HG02973 (cell line): Measurements from ENCODE around the gene PRR36.

ENCODE experiments used
- ATAC-seq: cut with Tn5 transposase; IDR thresholded peaks from one replicate; pipeline ENCODE4 v1.9.1; 2021; ENCODE audit warnings: moderate library complexity; ENCODE audit not compliant: unreplicated experiment

Gene PRR36

DNA sequence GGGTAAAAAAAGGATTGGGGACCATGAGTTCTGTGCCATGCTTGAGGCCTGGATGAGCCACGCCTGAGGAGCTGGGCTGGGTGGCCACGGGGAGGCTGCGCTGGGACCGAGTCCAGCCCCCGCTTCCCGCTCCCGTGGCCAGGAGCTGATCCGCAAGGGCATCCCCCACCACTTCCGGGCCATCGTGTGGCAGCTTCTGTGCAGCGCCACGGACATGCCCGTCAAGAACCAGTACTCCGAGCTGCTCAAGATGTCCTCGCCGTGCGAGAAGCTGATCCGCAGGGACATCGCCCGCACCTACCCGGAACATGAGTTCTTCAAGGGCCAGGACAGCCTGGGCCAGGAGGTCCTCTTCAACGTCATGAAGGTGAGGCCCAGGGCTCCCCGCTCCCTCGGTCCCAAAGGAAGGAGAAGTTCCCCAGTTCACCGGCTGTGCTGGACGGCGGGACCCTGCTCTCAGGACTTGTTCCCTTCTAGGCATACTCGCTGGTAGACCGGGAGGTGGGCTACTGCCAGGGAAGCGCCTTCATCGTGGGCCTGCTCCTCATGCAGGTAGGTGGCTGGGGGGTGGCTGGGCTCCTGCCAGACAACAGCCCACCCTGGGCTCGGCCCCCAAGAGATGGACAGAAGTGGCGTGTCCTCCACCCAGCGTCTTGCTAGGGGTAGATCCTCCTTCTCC, 25.3 kb downstream of the PRR36 start:
- ATAC-seq, result no peak

DNA sequence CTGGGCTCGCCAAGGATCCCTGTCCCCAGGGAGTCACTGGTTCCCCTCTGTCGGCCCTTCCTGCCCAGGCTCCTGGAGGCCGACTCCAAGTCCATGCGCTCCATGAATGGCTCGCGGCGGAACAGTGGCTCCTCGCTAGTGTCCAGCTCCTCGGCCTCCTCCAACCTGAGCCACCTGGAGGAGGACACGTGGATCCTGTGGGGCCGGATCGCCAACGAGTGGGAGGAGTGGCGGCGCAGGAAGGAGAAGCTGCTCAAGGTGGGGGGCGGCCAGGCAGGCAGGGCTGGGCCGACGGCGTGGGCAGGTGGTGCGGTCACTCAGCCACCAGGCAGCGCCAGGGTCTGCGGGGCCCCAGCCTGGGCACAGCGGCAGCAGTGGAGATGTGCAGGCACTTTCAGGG, 26.5 kb downstream of the PRR36 start:
- ATAC-seq, result no peak

DNA sequence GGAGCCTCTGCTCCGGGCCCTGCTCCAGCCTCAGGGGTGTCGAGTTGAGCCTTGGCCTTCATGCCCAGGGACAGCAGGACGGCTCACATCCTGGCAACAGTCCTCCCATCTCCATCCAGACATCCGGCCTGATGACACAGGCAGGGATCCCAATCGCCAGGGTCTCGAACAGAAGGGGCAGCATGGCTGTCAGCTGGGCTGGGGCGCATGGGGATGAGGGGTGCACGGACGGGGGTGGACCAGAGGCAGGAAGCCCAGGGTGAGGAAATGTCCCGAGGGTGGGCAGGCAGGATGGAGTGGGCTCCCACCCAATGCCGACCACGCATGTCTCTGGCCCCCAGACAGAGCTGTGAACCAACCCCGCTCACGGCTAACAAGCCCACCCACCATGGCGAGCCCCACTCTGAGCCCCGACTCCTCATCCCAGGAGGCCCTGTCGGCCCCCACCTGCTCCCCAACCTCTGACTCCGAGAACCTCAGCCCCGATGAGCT, 28.0 kb downstream of the PRR36 start:
- ATAC-seq, result no peak

DNA sequence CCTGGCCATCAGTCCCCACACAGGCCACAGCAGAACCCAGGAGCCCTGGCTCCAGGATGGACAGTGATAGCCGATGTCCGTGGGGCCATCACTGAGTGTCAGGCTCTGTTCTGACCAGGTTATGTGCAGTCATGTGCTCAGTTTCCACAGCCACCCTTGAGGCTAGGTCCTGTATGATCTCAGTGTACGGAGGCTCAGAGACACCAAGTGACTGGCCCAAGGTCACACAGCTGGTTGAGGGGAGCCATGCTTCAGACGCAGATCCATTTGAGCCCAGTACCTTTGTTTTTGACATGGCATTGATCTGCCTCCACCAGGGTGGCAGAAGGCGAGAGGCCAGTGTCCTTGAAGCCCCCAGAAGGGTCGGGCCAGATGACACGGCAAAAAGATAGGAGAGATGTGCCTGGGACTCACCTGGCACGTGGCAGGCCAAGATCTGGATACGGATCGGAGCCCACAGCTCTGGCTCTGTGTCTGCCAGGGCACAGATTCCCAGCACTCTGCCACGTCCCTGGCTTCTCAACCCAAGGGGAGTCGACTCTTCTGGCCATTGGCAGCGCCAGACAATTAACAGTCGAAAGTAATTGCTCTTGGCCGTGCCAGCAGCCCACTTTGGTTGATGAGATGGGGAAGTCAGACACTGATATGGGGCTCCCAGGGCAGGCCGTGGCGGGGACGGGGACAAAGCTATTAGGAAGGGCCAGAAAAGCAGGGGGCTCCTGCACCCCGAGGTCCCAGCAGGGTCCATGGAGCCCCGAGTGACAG, 28.6 kb downstream of the PRR36 start:
- no peak for ATAC-seq

DNA sequence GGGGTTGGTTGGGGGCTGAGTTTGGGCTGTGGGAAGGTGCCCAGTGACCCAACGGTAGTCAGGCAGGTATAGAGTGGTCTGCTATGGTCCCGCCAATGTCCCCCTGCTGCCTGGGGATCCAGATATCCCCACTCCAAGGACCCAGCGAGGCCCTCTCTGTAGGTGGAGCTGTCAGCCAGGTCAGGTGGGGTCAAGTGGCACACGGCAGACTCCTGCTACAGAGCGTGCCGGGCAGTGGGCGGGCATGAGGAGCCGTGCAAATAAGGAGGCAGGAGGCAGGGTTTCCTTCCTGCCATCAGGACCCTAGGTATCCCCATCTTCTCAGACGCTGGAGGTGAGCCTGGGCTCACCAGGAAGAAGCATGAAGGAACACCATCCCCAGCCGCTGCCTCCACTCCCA, 29.2 kb downstream of the PRR36 start:
- ATAC-seq, result no peak

DNA sequence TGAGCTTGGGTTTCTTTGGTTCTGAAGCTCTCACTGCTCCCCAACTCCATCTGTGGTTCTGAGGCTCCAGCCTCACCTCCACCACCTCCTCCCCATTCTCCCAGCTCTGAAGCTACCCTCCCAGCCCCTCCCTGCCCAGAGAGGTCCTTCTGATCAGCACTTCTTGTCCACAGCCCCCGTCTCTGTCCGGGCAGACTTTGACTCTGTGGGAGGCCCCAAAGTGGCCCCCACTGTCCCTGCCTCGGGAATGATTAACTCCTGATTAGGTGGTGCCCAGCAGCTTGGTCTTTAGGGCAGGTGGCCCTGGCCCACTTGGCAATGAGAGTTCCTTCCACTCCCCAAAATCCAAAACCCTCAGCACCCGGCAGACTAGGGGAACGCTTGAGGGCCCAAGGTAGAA, 29.8 kb downstream of the PRR36 start:
- ATAC-seq, result no peak

DNA sequence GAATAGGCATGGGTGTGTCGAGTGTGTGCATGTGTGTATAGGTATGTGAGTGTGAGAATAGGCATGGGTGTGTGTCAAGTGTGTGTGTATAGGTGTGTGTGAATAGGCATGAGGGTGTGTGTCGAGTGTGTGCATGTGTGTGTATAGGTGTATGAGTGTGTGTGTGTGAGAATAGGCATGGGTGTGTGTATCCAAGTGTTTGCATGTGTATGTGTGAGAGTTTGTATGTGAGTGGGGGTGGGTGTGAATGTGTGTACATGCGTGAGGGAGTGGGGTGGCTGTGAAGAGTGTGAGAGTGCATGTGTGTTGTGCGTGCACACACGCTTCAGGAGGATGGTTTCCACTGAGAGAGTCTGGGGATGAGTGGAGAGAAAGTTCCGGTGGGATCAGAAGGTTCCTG, 30.7 kb downstream of the PRR36 start:
- no peak for ATAC-seq

DNA sequence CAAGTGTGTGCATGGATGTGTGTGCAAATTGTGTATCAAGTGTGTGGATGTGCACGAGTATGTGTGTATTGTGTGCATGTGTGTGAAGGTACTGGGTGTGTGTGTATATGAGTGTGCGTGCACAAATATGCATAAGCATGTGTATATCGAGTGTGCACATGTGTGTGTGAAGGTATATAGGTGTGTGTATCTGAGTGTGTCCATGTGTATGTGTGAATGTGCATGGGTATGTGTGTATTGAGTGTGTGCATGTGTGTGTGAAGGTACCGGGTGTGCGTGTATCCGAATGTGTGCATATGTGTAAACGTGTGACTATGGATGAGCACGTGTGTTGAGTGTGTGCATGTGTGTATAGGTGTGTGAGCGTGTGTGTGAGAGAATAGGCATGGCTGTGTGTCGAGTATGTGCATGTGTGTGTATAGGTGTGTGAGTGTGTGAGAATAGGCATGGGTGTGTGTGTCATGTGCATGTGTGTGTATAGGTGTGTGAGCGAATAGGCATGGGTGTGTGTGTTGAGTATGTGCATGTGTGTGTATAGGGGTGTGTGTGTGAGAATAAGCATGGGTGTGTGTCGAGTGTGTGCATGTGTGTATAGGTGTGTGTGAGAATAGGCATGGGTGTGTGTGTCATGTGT, 31.4 kb downstream of the PRR36 start:
- ATAC-seq, result no peak

DNA sequence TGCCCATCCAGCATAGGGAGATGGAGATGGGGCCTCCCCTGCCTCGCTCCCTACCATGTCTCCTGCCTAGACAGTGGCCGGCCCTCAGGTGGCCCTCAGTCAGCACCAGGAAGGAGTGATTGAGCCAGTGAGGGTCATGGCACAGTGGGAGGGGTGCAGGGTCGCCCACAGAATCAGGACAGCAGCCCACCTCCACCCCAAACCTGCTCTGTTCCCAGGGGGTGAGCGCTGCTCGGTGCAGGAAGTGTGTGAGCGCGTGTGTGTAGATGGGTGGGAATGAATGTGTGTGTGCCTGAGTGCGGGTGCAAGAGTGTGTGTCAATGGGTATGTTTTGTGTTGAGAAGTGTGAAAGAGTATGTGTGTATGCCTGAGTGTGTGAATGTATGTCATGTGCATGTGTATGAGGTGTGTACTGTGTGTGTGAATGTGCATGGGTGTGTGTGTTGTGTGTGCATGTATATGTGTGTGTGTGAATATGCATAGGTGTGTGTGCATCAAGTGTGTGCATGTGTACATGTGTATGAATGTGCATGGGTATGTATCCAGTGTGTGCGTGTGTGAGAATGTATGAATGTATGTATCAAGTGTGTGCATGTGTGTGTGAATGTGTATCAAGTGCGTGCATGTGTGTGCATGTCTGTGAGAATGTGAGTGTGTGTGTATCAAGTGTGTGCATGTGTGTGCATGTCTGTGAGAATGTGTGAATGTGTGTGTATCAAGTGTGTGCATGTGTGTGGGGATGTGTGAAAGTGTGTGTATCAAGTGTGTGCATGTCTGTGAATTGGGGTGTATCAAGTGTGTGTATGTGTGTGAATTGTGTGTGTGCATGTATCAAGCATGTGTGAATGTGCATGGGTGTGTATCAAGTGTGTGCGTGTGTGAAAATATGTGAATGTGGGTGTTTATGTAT, 32.2 kb downstream of the PRR36 start:
- no peak for ATAC-seq

DNA sequence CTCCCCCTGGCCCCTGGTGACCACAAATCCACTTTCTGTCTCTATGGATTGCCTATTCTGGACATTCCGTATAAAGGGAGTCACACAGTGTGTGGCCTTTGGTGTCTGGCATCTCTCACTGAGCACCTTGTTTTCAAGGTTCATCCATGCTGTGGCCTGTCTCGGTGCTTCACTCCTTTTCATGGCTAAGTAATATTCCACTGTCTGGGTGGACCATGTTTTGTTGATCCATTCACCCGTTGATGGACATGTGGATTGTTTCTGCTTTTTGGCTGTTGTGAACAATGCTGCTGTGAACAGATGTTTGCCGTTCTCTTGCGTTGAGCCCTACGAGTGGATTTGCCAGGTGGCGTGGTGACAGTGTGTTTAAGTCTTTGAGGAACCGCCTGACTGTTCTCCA, 33.6 kb downstream of the PRR36 start:
- no peak for ATAC-seq

DNA sequence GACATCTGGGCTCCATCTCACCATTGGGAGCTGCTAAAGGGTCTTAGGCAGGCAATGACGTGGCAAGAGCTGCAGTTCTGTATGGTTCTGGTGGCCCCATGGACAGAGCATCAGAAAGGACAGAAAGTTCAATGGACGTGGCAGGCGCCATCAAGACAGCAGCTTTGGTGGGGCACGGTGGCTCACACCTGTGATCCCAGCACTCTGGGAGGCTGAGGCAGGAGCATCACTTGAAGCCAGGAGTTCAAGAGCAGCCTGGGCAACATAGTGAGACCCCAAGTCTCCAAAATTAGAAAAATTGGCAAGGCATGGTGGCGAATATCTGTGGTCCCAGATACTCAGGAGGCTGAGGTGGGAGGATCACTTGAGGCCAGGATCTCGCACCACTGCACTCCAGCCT, 34.7 kb downstream of the PRR36 start:
- no peak for ATAC-seq

DNA sequence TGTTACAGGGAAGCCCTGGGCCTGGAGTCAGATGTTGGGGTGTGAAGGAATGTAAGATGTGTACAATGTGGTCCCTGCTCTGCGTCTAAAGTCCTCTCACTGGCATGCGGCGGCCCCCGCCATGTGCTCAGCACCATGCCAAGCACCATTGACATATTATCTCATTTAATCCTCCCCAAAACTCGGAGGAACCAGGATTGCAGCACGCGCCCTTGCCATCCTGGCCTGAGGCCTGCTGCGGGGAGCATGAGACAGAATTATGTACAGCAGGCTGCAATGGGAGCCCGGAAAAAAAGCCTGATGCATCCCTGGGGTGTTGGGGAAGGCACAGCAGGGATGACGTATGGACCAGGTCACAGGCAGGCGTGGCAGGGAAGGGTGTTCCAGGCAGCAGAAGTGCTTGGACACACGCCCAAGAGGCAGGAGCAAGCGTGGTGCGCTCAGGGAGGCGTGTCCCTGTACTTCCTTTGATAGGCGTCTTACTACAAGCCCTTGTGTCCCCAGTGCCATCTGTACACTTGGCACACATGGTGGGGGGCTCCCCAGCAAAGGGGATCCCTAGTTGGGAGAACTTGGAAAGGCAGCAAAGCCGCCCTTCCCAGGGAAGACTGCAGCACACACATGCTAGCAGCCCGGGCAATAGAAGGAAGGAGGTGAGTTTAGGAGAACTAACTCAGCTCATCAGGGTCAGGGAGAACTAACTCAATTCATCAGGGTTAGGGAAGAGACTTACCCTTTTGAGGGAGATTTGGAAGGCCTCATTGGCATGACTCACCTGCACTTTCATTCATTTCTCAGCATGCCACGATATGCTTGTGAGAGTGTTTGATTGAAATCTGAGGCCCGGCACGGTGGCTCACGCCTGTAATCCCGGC, 40.7 kb downstream of the PRR36 start:
- no peak for ATAC-seq

DNA sequence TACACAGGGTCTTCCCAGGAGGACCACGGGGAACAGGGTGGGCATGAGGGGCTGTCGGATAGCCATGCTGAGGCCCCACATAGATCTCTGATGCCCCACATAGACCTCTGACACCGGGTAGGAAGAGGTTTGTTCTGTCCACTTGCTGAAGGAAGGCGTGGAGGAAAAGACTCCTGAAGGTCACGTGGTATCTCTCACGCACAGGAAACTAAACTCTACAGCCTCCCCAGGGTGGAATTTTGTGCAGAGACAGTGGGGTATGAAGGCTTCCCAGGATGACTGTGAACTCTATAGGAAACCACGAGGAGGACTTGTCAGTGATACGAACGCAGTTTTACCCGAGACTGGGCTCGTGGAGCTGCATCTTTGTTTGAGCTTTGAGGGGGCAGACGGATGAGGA, 41.4 kb downstream of the PRR36 start:
- no peak for ATAC-seq

DNA sequence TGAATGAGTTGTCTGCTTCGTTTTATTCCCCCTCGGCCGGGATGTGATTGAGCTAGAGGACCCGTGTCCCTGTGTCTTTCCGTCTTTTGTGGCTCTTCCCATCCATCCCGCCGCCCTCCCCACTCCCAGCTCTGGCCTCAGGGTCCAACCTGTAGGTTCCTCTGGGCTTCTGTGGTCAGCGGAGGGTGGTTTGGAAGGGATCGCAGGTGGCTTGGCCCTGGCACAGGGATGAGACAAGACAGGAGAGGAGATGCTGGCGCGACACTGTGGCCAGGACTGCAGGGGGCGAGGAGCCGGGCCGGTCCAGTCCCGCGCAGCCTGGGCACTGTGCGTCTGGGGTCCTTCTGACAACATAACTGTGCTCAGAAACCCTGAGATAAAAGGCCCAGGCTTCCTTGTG, 42.2 kb downstream of the PRR36 start:
- no peak for ATAC-seq

DNA sequence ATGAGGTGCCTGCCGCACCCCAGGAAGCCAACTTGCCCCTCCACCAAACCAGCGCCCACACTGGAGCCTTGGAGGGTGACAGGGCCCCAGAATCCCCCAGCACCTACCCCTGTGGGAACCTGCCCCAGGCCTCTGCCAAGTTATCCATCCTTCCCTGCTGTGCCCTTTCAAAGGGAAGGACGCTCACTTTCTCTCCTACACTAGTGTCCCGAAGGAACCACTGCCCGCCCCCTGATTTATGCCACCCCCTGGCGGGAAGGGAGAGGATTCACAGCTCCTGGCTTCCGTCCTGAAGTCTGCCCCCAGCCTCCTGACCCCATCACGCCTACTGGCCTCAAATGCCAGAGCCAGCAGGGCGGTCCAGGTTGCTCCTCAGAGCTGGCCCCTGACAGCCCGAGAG, 42.7 kb downstream of the PRR36 start:
- ATAC-seq, result no peak

DNA sequence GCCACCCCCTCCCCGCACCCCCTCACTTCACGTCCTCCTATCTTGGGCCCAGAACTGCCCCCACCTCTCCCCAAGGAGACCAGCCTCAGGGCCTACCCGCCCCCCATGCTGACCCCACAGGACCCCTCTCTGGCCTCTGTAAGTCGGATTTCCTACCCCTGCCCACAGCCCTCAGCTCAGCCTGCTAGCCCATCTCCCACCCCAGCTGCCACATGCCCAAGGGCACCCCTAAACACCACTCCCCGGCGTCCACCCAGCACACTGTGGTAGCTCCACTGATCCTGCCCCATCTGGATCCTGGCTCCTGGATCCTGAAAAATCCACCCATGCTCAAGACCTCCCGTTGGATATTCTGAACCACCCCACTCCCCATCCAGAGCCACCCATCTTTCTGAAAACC, 43.4 kb downstream of the PRR36 start:
- ATAC-seq, result no peak

DNA sequence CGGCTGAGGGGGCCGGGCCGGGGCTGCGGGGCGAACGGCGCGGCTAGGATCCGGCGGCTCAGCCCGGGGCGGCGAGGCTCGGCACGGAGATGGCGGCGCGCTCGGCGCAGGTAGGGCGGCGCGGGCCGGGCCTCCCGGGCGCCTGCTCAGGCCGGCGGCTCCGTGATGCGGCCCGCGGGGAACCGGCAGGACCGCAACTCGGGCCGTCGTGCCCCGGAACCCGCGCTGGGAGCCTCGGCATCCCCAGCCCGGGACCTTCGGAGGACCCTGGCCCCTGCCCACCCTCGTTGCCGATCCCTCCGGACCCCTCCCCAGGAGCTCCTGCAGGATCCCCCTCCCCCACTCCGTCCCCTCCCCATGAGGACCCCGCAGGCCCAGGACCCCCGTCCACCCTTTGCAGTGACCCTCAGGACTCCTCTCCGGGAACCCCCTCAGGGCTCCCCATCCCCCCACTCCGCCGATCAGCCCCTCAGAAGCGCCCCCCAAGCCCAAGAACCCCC, 43.9 kb downstream of the PRR36 start:
- no peak for ATAC-seq

DNA sequence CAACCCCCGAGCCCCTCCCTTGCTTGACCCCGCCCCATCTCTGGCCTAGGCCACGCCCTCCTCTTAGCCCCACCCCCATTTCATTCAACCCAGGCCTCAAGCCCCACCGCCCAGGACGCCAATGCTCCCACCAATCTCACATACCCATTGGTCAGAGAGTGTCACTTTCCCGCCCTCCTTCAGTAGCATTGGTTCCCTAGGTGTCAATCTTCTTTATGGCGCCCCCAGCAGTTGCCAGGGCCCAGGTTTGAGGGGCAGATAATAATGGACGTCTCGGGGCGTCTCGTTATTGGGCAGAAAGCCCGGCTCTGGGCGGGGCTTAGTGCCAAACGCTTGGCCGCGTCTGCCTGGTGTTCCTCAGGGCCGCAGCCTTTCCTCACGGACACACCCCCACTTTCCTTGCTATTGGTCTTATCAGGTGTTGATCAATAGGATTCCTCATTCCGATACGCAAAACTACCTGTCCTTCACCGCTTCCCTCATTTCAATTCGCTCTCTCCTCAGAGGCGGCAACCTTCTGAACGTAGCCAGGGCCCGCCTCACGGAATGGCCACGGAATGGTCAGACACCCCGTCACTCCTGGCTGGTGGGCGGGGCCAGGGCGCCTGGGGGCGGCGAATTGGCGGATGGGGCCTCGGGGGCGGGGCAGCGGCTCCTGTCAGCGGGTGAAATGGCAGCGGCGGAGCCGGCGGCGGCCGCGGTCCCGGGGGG, 44.5 kb downstream of the PRR36 start, which contains the start of gene EVI5L:
Gene EVI5L, plus strand, starts transcription at position 658 of the 711 bp plus-strand sequence. CDS start 16,325 bp downstream, outside the sequence.
- peak; percentile 77 for ATAC-seq

DNA sequence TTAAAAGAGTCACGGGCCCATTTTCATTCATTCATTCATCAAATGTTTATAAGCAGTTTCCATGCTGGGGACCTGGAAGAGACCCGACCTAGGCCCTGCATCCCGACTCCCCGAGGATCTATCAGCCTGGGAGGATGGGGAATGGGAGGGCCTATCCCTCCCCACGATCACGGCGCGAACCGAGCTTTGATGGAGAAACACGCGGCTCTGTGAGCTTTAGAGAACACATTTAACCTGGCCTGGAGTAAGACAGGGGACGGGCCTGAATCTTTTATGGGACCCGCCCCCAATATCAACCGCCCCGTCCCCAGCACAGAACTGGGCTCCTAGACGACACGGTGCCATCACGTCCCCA, 45.0 kb downstream of the PRR36 start:
- ATAC-seq, result no peak
